Prostate gland (tissue), 2 donors: ENCODE measurements around the gene ETFBKMT.
"Not testable (repeated sequence)": the region's sequence is repeated elsewhere in the genome, so short reads cannot be mapped to it uniquely, and the experiment has no call there.

Experiments
- POLR2A ChIP-seq: fragments of 450-650 bp; IDR thresholded peaks from one replicate; pipeline ENCODE4 v1.6.1; 2016; ENCODE audit warnings: antibody characterized with exemption, mild to moderate bottlenecking
- POLR2AphosphoS5 ChIP-seq: sonication (generic); formaldehyde crosslinking; IDR thresholded peaks from one replicate; pipeline ENCODE4 v1.6.1; 2017; ENCODE audit warnings: antibody characterized with exemption
- TF ChIP-seq, protein P1 (sequence below), 4 experiments: fragments of 200-600 bp in 2 of 4; fragments of 450-650 bp in 2 of 4; sonication (generic) in 2 of 4; IDR thresholded peaks; 1 replicate in 3 of 4; 2 replicates in 1 of 4; pipeline ENCODE4 v1.5.1; 2016 to 2019; ENCODE audit warnings: antibody characterized with exemption in 4 of 4, mild to moderate bottlenecking in 2 of 4, moderate library complexity in 2 of 4

- TF ChIP-seq POLR2AphosphoS5, POLR2A: not testable (repeated sequence)
- TF ChIP-seq, protein P1, sequence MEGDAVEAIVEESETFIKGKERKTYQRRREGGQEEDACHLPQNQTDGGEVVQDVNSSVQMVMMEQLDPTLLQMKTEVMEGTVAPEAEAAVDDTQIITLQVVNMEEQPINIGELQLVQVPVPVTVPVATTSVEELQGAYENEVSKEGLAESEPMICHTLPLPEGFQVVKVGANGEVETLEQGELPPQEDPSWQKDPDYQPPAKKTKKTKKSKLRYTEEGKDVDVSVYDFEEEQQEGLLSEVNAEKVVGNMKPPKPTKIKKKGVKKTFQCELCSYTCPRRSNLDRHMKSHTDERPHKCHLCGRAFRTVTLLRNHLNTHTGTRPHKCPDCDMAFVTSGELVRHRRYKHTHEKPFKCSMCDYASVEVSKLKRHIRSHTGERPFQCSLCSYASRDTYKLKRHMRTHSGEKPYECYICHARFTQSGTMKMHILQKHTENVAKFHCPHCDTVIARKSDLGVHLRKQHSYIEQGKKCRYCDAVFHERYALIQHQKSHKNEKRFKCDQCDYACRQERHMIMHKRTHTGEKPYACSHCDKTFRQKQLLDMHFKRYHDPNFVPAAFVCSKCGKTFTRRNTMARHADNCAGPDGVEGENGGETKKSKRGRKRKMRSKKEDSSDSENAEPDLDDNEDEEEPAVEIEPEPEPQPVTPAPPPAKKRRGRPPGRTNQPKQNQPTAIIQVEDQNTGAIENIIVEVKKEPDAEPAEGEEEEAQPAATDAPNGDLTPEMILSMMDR (IDR thresholded peaks at IDR 0.05) = not testable (repeated sequence)
Measured at GRCh38 chr12:31708118-31708517, 48.6 kb downstream of the ETFBKMT start.
